Gastroesophageal sphincter (tissue), 4 donors: ENCODE measurements around the gene CDKAL1. TPM values are rescaled to one million over a fixed set of nuclear protein-coding genes. Genes with fewer than 3 reads are reported as not detected.

ENCODE experiments used
- ATAC-seq: fragments of 150-250 bp; one replicate; pipeline ENCODE4 v1.9.1; 2016; ENCODE audit warnings: mild to moderate bottlenecking, moderate library complexity
- H3K27ac ChIP-seq, 4 donors: fragments of 200-600 bp; sonication (generic) in 3 of 4; 1 replicate in 3 of 4; 2 replicates in 1 of 4; pipeline ENCODE4 v1.5.1; 2016 to 2019
- H3K27me3 ChIP-seq: fragments of 200-600 bp; sonication (generic); one replicate; pipeline ENCODE4 v1.5.1; 2019
- H3K36me3 ChIP-seq, 2 donors: fragments of 200-600 bp; sonication (generic); one replicate each; pipeline ENCODE4 v1.5.1; 2019; ENCODE audit warnings: control low read depth in 1 of 2
- H3K4me1 ChIP-seq, 3 donors: fragments of 200-600 bp; sonication (generic); 1 replicate in 2 of 3; 2 replicates in 1 of 3; pipeline ENCODE4 v1.5.1; 2016 to 2019; ENCODE audit warnings: control low read depth in 2 of 3
- H3K4me3 ChIP-seq, 2 donors: fragments of 200-600 bp; sonication (generic); one replicate each; pipeline ENCODE4 v1.5.1; 2019; ENCODE audit warnings: mild to moderate bottlenecking in 1 of 2, moderate library complexity in 1 of 2
- H3K9me3 ChIP-seq, 3 donors: fragments of 200-600 bp; sonication (generic); one replicate each; pipeline ENCODE4 v1.5.1; 2017 to 2019; ENCODE audit warnings: control low read depth in 2 of 3
- EP300 ChIP-seq: sonication (generic); formaldehyde crosslinking; IDR thresholded peaks from one replicate; pipeline ENCODE4 v1.6.1; 2017; ENCODE audit warnings: antibody characterized with exemption, mild to moderate bottlenecking
- POLR2A ChIP-seq, 2 donors: fragments of 450-650 bp; IDR thresholded peaks; one replicate each; pipeline ENCODE4 v1.6.1; 2017; ENCODE audit warnings: antibody characterized with exemption in 2 of 2, mild to moderate bottlenecking in 2 of 2, moderate library complexity in 1 of 2
- POLR2AphosphoS5 ChIP-seq: sonication (generic); formaldehyde crosslinking; IDR thresholded peaks from one replicate; pipeline ENCODE4 v1.6.1; 2017; ENCODE audit warnings: antibody characterized with exemption
- WGBS, 2 donors: methylation state at CpG; one replicate each; pipeline ENCODE4 v1.1.5; 2018; ENCODE audit warnings: low coverage in 1 of 2; 5-methylcytosine and 5-hydroxymethylcytosine counted together
- total RNA-seq, 4 donors: library from RNA; depleted of rRNA; stranded (reverse); fragments of >200 nt; gene quantifications; one replicate each; pipeline ENCODE4 v1.1.0, GENCODE V29; 2016
- TF ChIP-seq, protein P1 (sequence below), 4 experiments: fragments of 200-600 bp in 2 of 4; fragments of 450-650 bp in 2 of 4; sonication (generic) in 1 of 4; IDR thresholded peaks; one replicate each; pipeline ENCODE4 v1.5.1; 2017 to 2019; ENCODE audit warnings: antibody characterized with exemption in 4 of 4, mild to moderate bottlenecking in 2 of 4, moderate library complexity in 2 of 4

CDKAL1 gene
- total RNA-seq, 4 donors from 2014 or later: 10.9 to 17.9 (median 15.0) TPM

DNA sequence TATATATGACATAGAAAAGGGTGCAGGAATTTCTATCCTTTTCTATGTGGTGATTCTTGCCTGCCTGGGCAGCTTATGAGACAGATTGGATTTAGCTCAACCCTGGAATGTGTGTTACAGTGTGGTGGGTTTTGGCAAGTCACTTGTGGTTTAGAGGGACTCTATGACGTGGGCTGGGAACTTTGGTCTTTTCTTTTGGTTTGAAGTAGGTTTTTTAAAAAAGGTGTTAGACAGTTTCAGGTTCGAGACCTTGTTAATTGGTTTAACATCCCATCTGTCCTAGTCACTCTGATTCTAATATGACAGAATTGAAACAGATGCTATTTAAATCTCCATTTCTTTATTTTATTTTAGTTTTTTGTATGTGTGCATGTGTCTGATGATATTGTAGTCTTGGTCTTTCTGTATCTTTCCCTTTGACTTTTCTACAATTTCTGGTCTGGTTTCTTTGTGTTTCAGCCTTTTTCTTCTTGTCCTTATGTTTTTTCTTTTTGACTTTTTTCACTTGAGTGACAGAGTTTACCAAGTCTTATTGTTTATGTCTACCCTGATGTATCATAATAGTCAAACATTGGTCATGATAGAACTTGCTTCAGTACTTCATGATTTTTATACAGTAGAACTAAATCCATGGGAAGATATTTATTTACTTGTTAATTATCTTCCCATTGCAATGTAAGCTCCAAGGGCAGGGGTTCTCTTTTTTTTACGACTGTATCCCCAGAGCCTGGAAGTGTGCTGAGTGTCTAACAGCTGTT is 174.3 kb downstream of the CDKAL1 start:
- no peak for ATAC-seq

DNA sequence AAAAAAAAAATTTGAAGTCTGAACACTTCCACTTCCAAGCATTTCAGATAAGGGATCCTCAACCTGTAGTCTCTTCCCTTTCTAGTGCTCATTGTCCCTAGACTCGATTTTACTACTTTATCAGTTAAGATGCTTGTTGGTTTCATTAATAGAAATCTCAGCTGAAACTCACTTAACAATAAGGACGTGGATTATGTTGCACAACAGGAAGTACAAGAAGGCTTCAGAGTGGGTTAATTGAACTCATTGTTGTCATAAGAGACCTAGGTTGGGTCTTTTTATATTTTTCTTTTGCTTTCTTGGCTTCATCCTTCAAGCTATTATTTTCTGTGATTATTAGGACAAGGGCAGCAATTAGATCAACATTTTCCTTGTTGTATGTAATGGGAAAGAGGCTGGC is 175.2 kb downstream of the CDKAL1 start:
- WGBS, 2 donors: 73 to 89% methylated on average over 1 to 2 of the region's 2 CpGs
- Histone ChIP-seq H3K27ac (no peak overlapping the region), H3K9me3 (no peaks in the 10 kb centered on the region), H3K27me3 (no peaks in the 10 kb centered on the region), H3K36me3 (no peaks in the 10 kb centered on the region), H3K4me3 (no peak overlapping the region), H3K4me1 (no peaks in the 10 kb centered on the region)
- TF ChIP-seq, protein P1, sequence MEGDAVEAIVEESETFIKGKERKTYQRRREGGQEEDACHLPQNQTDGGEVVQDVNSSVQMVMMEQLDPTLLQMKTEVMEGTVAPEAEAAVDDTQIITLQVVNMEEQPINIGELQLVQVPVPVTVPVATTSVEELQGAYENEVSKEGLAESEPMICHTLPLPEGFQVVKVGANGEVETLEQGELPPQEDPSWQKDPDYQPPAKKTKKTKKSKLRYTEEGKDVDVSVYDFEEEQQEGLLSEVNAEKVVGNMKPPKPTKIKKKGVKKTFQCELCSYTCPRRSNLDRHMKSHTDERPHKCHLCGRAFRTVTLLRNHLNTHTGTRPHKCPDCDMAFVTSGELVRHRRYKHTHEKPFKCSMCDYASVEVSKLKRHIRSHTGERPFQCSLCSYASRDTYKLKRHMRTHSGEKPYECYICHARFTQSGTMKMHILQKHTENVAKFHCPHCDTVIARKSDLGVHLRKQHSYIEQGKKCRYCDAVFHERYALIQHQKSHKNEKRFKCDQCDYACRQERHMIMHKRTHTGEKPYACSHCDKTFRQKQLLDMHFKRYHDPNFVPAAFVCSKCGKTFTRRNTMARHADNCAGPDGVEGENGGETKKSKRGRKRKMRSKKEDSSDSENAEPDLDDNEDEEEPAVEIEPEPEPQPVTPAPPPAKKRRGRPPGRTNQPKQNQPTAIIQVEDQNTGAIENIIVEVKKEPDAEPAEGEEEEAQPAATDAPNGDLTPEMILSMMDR (IDR thresholded peaks at IDR 0.05): no peak
- no peak for TF ChIP-seq POLR2A (IDR thresholded peaks at IDR 0.05)
- TF ChIP-seq POLR2AphosphoS5: no peak
- no peak for TF ChIP-seq EP300
- no peak for ATAC-seq

More for the DNA sequence above, 174.3 kb downstream of the CDKAL1 start:
- Histone ChIP-seq H3K36me3 (no peaks in the 10 kb centered on the region), H3K4me1 (no peaks in the 10 kb centered on the region), H3K27me3 (no peaks in the 10 kb centered on the region), H3K4me3 (no peak overlapping the region), H3K27ac (no peak overlapping the region), H3K9me3 (no peaks in the 10 kb centered on the region)
- TF ChIP-seq, protein P1 (IDR thresholded peaks at IDR 0.05): no peak
- TF ChIP-seq POLR2AphosphoS5 (no peak), POLR2A (IDR thresholded peaks at IDR 0.05) (no peak), EP300 (no peak)
- 81 to 89% methylated on average over 3 of the region's 3 CpGs for WGBS, 2 donors

DNA sequence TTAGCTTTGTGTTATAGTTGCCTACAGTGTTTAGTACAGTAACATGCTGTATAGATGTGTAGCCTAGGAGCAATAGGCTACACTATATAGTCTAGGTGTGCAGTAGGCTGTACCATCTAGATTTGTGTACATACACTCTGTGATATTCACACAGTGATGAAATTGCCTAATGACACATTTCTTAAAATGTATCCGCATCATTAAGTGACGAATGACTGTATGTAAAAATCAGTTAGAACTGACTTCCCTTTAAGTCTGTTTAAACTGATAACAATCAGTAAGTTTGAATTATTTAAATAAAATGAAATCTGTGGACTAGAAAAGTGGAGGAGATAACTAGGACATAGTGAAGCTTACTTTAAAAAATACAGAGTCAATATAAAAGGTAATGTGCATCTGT is 176.1 kb downstream of the CDKAL1 start:
- no peaks in the 10 kb centered on the region for H3K9me3 ChIP-seq
- no peak overlapping the region for H3K27ac ChIP-seq
- H3K27me3 ChIP-seq: no peaks in the 10 kb centered on the region
- WGBS, 2 donors: 88 to 90% methylated on average over 2 of the region's 2 CpGs
- H3K4me3 ChIP-seq: no peak overlapping the region
- no peak for ATAC-seq
- H3K36me3 ChIP-seq: no peaks in the 10 kb centered on the region
- TF ChIP-seq EP300 (no peak), POLR2AphosphoS5 (no peak), POLR2A (IDR thresholded peaks at IDR 0.05) (no peak)
- H3K4me1 ChIP-seq: no peaks in the 10 kb centered on the region

DNA sequence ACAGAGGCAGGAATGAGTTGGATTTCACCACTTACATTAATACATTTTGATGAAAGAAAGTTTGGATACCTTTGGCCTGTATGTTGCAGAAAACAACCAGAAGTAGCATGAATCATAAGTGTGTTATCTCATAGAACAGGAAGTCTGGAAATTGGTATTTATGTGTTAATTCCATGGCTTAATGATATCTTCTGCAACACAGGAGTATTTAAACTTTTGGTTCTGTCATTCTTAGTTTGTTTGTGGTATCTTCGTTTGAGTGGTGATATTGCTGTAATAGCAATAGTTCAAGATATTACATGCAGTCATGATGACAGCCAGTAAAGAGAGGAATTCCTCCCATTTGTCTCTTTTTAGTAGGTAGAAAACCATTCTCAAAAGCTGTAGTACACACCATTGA is 177.3 kb downstream of the CDKAL1 start:
- no peak for ATAC-seq
- 83 to 88% methylated on average over 1 of the region's 1 CpG for WGBS, 2 donors
- no peak overlapping the region for H3K27ac ChIP-seq

DNA sequence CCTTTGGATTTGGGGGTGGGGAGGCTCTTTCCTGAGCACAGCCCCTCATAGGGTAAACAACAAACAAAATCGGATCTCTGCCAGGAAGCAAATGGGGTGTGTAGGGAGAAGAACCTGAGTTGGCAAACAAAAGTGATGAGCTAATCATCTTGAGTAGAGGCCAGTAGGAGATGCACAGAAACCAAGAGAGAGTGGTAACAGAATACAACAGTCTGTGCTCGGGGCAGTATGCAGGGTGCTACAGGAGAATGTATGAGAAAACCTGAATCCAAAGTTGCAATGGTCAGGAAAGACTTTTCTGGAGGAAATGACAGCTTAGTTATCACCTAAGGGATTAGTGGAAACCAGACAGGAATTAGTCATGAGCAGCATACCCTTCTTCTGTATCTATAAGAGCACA is 177.8 kb downstream of the CDKAL1 start:
- Histone ChIP-seq H3K27me3 (no peaks in the 10 kb centered on the region), H3K4me3 (no peak overlapping the region), H3K9me3 (no peaks in the 10 kb centered on the region), H3K4me1 (no peaks in the 10 kb centered on the region), H3K27ac (no peak overlapping the region), H3K36me3 (no peaks in the 10 kb centered on the region)
- 33 to 67% methylated on average over 1 to 2 of the region's 2 CpGs for WGBS, 2 donors
- TF ChIP-seq, protein P1 (IDR thresholded peaks at IDR 0.05): no peak
- no peak for ATAC-seq

More for the DNA sequence above, 177.3 kb downstream of the CDKAL1 start:
- Histone ChIP-seq H3K4me1 (no peaks in the 10 kb centered on the region), H3K27me3 (no peaks in the 10 kb centered on the region), H3K4me3 (no peak overlapping the region), H3K36me3 (no peaks in the 10 kb centered on the region), H3K9me3 (no peaks in the 10 kb centered on the region)
- TF ChIP-seq, protein P1 (IDR thresholded peaks at IDR 0.05): no peak
- no peak for TF ChIP-seq POLR2AphosphoS5
- TF ChIP-seq POLR2A (IDR thresholded peaks at IDR 0.05): no peak
- TF ChIP-seq EP300: no peak
